Right atrium auricular region (tissue), 2 donors: Measurements from ENCODE around the gene SPRED1. TPM values are rescaled to one million over a fixed set of nuclear protein-coding genes. Genes with fewer than 3 reads are reported as not detected.

Source experiments
- DNase-seq: peaks from one replicate; pipeline ENCODE4 v3.0.0-alpha.2; 2019; ENCODE audit warnings: low spot score
- H3K27ac ChIP-seq, 2 donors: fragments of 200-600 bp; sonication (generic); 1 replicate in 1 of 2; 2 replicates in 1 of 2; pipeline ENCODE4 v1.5.1; 2016 to 2019
- H3K27me3 ChIP-seq, 2 donors: fragments of 200-600 bp; sonication (generic); one replicate each; pipeline versions ENCODE4 v1.5.1 to v1.6.0; 2017 to 2019
- H3K36me3 ChIP-seq: fragments of 200-600 bp; sonication (generic); one replicate; pipeline ENCODE4 v1.5.1; 2016
- H3K4me1 ChIP-seq, 2 donors: fragments of 200-600 bp; sonication (generic); one replicate each; pipeline versions ENCODE4 v1.5.1 to v1.6.0; 2017 to 2019
- H3K4me3 ChIP-seq, 2 donors: fragments of 200-600 bp; sonication (generic); 1 replicate in 1 of 2; 2 replicates in 1 of 2; pipeline ENCODE4 v1.5.1; 2017 to 2019; ENCODE audit warnings: mild to moderate bottlenecking in 1 of 2, moderate library complexity in 1 of 2
- H3K9me3 ChIP-seq, 2 donors: fragments of 200-600 bp; sonication (generic); one replicate each; pipeline ENCODE4 v1.5.1; 2019
- CTCF ChIP-seq, 2 donors: fragments of 200-600 bp; sonication (generic); IDR thresholded peaks; one replicate each; pipeline ENCODE4 v1.5.1; 2019; ENCODE audit warnings: antibody characterized with exemption in 2 of 2
- total RNA-seq, 2 donors: library from RNA; depleted of rRNA; stranded (reverse); fragments of >200 nt; gene quantifications; one replicate each; pipeline ENCODE4 v1.1.0, GENCODE V29; 2016

SPRED1 gene
- total RNA-seq, 2 donors from 2014 or later: 9.4 to 10.9 TPM

GRCh38 chr15:38263251-38263650 lies 10.6 kb downstream of the SPRED1 start:
- H3K27me3 ChIP-seq: no peaks in the 10 kb centered on the region
- H3K9me3 ChIP-seq: no peaks in the 10 kb centered on the region
- no peak for DNase-seq
- H3K36me3 ChIP-seq: no peaks in the 10 kb centered on the region
- H3K27ac ChIP-seq: no peak overlapping the region
- TF ChIP-seq CTCF (IDR thresholded peaks at IDR 0.05): no peak
- H3K4me1 ChIP-seq: peaks cover 0 to 10% of the 10 kb centered on the region in 2 donors
- H3K4me3 ChIP-seq: no peak overlapping the region

GRCh38 chr15:38263996-38264395 lies 11.4 kb downstream of the SPRED1 start:
- no peak for DNase-seq
- Histone ChIP-seq H3K4me3 (no peak overlapping the region), H3K36me3 (no peaks in the 10 kb centered on the region), H3K27ac (no peak overlapping the region), H3K4me1 (peaks cover 0 to 10% of the 10 kb centered on the region in 2 donors), H3K9me3 (no peaks in the 10 kb centered on the region), H3K27me3 (no peaks in the 10 kb centered on the region)
- no peak for TF ChIP-seq CTCF (IDR thresholded peaks at IDR 0.05)

- H3K9me3 ChIP-seq: no peaks in the 10 kb centered on the region
- H3K4me1 ChIP-seq: peaks cover 0 to 5% of the 10 kb centered on the region in 2 donors
- H3K27ac ChIP-seq: peak overlapping the region in 1 of 2 donors; percentile 4
- H3K27me3 ChIP-seq: no peaks in the 10 kb centered on the region
- no peak overlapping the region for H3K4me3 ChIP-seq
- TF ChIP-seq CTCF (IDR thresholded peaks at IDR 0.05): no peak
- H3K36me3 ChIP-seq: peaks cover 5% of the 10 kb centered on the region
- DNase-seq: no peak
Observed at GRCh38 chr15:38266247-38266986, 13.8 kb downstream of the SPRED1 start.

- H3K4me1 ChIP-seq: peaks cover 0 to 5% of the 10 kb centered on the region in 2 donors
- no peaks in the 10 kb centered on the region for H3K27me3 ChIP-seq
- no peak for TF ChIP-seq CTCF (IDR thresholded peaks at IDR 0.05)
- H3K27ac ChIP-seq: no peak overlapping the region
- H3K36me3 ChIP-seq: peaks cover 5% of the 10 kb centered on the region
- DNase-seq: no peak
- no peak overlapping the region for H3K4me3 ChIP-seq
- H3K9me3 ChIP-seq: no peaks in the 10 kb centered on the region
Observed at GRCh38 chr15:38267421-38268022, 14.9 kb downstream of the SPRED1 start.

- H3K27me3 ChIP-seq: no peaks in the 10 kb centered on the region
- no peak for TF ChIP-seq CTCF (IDR thresholded peaks at IDR 0.05)
Observed at GRCh38 chr15:38271144-38271543, 18.5 kb downstream of the SPRED1 start.

More at GRCh38 chr15:38271144-38271543, 18.5 kb downstream of the SPRED1 start:
- Histone ChIP-seq H3K4me3 (no peak overlapping the region), H3K4me1 (peaks cover 0 to 26% of the 10 kb centered on the region in 2 donors), H3K27ac (no peak overlapping the region), H3K36me3 (peaks cover 5% of the 10 kb centered on the region), H3K9me3 (no peaks in the 10 kb centered on the region)
- no peak for DNase-seq
